Middle frontal gyrus (tissue), 1 donor: Measurements from ENCODE around the gene NUPR1.
A peak's percentile ranks its signal among the peaks of the same experiment; 100 is the strongest.
"Not testable (repeated sequence)": the region's sequence is repeated elsewhere in the genome, so short reads cannot be mapped to it uniquely, and the experiment has no call there.

Experiments
- DNase-seq: peaks from one replicate; pipeline ENCODE4 v3.0.0-alpha.2; 2015; ENCODE audit warnings: low spot score; ENCODE audit errors: extremely low spot score

Gene NUPR1, protein sequence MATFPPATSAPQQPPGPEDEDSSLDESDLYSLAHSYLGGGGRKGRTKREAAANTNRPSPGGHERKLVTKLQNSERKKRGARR

DNA sequence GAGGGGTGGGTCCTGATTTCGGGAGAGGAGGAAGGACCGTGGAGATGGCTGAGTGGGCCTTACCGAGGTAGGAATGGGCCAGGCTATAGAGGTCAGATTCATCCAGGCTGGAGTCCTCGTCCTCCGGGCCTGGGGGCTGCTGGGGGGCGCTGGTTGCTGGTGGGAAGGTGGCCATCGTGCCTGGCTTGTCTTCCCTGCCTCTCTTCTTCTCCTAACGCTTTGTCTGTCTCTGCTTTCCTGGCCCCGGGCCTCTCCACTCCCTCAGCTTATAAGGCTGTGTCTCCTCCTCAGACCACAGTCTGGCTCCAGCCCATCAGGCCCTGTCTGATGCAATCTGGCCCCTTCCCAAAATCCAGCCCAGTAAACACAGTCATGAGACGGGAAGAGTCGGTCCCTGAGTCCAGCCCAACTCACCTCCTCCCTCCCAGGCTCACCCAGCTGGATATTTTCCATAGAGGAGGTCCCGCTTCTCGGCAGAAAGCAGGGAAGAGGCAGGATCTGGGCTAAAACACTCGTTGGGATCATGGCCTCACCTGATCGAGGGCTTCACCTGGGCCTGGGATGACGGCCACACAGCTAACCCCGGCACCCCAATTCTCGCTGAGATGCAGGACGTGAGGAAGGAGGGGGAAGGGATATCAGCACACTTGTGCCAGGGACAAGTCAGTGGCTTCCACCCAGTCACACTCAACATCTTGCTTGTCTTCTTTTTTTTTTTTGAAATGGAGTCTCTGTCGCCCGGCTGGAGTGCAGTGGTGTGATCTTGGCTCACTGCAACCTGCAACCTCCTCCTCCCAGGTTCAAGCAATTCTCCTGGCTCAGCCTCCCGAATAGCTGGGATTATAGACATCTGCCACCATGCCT, at the start of gene NUPR1:
Gene NUPR1 (minus strand): TSS at position 242 of the 864 bp plus-strand sequence. CDS start 67 bp downstream, at position 175.
- peak; percentile 3 for DNase-seq

DNA sequence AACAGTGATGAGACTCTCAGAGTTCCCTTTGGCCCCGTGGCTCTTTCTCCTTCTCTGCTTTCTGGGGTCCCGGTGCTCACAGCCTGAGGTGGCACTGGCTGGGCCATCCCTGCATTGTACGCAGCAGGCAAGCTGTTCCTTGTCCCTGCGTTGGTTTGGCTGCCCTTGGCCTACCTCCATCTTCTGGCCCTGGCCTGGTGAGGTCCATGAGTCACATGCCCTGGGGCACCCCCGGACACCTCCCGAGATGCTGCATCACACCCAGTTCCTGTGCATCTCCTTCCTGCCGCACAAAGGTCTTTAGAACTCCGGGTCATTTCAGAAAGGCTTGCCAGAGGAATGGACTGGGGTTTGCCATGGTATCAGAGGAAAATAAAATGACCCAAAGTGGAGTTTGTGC, 48.6 kb upstream of the NUPR1 start:
- no peak for DNase-seq

DNA sequence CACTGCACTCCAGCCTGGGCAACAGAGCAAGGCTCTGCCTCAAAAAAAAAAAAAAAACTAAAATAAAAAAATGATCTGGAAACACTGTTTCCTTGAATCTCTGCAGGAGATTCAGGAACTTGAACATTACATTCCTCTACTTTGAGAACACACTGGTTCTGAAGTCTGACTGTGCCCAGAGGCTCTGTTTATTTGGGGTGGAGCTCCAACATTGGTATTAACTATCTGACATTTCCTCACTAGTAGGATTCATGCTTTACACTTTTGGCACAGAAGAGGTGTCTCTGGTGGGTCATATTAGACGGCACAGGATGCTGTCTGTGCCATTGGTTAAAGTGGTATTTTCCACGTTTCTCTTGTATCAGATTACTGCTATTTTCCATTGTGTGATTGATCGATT, 47.7 kb upstream of the NUPR1 start:
- DNase-seq: no peak

DNA sequence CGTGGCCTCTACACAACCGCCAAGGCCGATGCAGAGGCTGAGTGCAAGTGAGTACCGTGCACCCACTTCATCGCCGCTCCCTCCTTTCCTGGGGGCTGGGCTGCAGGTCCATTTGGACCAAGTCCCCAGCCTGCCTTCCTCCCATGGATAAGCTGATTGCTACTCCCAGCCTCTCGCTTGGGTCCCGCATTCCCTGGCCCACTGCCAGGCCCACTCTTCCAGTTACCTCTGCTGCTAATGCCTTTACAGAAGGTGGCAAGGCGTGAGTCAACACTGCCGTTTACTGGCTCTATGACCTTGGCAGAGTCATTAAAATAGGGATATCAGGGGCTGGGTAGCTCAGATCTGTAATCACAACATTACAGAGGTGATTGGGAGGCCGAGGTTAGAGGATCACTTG, 46.9 kb upstream of the NUPR1 start:
- DNase-seq: no peak

DNA sequence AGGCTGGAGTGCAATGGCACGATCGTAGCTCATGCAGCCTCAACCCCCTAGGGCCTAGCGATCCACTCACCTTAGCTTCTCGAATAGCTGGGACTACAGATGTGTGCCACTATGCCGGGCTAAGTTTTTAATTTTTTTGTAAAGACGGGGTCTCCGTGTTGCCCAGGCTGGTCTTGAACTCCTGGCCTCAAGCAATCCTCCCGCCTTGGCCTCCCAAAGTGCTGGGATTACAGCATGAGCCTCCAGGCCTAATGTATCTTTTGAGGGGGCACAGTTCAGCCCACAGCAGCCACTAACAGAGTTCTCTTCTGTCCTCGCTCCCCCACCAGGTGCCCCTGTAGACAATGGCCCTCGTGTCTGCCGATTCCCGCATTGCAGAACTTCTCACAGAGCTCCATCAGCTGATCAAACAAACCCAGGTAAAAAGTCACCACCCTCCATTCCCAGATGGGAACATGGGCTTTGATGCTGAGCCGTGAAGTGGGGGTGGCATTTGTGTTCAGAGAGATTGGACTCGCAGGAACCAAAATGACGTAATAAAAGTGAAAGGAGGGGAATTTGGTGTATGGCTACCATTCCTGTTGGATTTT, 42.0 kb upstream of the NUPR1 start:
- DNase-seq: no peak

DNA sequence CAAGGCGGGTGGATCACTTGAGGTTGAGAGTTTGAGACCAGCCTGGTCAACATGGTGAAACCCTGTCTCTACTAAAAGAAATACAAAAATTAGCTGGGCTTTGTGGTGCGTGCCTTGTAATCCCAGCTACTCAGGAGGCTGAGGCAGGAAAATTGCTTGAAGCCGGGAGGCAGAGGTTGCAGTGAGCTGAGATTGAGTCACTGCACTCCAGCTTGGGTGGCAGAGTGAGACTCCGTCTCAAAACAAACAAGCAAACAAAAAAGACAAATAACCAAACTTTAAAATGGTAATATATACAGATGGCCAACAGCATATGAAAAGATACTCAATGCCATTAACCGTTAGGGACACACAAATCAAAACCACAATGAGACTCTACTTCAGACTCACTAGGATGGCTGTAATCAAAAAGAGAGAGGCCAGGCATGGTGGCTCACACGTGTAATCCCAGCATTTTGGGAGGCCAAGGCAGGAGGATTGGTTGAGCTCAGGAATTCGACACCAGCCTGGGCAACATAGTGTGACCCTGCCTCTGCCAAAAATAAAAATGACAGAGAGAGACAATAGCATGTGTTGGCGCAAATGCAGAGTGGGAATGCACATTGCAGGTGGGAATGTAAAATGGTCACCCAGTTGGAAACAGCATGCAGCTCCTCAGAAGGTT, 36.8 kb upstream of the NUPR1 start:
- DNase-seq: no peak

DNA sequence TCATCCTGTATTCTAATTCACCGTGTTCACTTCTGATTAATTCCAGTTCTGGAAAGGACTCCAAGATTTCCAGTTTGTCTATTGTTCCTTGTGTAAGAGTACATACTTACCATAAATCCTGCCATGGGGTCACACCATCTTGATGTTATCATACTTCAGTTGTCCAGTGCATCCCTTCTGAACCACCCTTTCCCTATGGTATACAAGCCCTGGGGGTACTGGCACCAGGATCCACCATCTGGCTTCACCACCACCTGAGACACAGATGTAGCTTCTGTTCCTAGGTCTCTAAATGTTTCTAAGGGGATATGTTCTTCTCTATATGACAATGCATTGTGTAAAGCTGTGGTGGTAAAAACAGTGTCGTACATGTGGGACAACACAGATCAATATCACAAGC, 36.2 kb upstream of the NUPR1 start:
- DNase-seq: no peak

DNA sequence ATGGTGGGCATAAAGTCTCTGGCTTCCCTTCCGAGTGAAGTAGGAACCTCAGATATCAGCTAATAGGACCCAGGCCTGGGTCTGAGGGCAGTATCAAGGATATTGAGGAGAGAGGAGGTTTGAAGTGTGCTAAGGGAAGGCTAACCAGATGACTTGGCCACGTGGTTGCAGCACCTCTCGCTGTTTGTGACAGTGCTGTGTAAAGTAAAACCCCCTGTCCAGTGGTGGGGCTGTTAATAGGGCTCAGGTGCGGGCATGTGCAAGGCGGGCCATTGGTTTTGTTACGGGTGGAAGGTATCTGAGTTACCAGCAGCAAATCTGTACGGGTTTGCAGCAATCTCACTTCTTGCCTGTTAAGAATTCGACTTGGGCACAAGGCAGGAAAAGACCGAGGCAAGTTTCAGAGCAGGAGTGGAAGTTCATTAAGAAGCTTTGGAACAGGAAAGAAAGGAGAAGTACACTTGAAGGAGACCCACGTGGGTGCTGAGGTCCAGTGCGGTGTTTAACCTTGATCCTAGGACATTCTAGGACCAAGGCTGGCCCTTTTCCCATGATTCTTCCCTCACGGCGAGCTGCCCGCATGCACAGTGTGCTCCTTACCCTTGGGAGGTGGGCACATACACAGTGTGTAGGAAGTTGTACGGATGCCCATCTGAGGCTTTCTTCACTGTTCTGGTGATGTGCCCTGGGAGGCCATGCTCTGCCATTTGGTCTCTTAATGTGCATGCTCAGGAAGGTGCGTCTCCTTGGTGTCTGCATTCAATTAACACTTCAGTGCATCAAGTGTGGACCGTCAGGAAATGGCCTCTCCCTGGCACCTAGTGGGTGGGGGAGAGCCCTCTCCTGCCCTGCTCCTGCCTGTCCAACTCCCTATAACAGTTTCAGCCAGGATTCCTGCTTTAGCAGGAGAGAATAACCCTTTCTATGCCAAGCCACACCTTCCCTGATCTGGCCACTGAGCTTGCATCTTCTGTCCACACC, 35.3 kb upstream of the NUPR1 start:
- no peak for DNase-seq

DNA sequence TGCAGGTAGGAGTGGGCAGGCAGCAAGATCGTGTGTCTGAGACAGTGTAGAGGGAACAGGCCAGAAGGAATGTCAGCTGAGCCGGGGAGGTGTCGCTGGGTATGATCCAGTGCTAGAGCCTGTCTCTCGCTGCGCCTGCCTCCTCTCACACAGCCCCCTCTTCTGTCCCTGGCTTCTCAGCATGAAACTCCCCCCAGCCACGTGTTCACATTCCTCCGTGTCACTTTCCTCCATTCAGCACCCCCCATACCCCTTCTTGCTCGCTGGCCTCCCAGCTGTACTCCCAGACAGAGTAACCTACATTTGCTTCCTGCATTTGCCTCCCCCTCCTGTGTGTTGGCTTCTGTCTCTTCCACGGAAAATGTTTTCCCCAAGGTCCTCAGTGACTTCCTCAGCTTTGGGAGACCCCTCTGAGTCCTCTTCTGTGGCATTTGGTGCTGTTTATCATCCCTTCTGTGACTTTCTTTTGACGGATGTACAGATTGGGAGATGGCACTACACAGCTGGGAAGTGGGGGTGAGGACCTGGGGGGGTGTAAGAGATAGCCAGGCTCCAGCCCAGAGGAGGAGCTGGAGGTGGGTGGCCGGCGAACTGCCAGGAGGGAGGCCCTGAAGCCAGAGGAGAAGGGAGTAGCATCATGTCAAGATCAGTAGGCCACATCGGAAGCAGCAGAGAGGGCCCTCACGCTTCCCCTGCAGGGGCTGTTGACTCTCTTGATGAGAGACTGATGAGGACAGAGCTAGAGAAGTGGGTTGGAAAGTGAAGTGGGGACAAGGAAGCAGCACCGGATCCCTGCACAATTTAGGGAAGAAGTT, 34.1 kb upstream of the NUPR1 start:
- DNase-seq: peak; percentile 13

DNA sequence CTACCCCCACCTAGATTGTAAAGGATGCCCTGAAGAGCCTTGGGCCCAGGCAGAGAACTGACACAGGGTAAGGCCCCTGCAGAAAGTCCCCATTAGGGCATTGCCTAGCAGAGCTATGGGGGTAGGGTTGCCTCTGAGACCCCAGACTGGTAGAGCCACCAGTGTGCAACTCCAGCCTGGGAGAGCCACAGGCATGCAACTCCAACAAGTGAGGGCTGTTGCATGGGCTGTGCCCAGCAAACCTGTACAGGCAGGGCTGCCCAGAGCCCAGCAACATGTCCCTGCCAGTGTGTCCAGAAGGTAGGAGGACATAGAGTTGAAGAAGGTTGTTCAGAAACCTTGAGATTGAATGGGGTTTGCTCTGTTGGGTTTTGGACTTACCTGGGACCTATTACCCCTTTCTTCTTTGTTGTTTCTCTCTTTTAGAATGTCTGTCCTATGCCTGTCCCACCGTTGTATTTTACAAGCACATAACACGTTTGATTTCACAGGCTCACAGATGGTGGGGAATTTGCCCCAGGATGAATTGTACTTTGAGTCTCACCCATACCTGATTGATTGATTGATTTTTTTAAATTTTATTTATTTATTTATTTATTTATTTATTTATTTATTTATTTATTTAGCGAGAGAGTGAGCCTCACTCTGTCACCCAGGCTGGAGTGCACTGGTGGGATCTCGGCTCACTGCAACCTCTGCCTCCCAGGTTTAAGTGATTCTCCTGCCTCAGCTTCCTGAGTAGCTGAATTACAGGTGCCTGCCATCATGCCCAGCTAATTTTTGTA, 31.4 kb upstream of the NUPR1 start:
- DNase-seq: no peak

DNA sequence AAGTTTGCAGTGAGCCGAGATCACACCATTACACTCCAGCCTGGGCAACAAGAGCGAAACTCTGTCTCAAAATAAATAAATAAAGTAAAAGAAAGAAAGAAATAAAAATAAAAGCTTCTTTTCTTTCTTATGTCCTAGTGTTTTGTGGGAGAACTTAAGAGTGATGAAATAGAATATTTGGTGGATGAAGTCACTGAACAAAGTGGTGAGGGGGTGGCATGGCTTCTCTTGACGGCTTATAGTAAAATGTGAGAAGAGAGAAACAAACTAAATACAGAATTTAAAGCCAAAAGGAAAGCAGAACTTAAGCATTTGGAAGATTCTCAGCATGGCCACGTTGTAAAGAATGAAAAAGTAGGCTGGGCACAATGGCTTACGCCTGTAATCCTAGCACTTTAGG, 30.2 kb upstream of the NUPR1 start:
- no peak for DNase-seq

DNA sequence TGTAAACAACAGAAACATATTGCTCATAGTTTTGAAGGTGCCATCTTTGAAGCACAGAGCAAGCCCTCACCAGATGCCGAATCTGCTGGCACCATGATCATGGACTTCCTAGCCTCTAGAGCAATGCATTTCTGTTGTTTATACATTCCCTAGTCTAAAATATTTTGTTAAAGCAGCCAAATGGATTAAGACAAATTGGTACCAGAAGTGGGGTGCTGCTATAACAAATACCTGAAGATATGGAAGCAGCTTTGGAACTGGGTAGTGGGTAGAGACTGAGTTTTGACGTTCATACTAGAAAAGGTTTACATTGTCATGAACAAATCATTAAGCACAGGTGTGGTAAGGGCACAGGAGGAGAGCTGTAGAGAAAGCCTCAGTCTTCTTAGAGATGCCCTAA, 28.5 kb upstream of the NUPR1 start:
- no peak for DNase-seq

DNA sequence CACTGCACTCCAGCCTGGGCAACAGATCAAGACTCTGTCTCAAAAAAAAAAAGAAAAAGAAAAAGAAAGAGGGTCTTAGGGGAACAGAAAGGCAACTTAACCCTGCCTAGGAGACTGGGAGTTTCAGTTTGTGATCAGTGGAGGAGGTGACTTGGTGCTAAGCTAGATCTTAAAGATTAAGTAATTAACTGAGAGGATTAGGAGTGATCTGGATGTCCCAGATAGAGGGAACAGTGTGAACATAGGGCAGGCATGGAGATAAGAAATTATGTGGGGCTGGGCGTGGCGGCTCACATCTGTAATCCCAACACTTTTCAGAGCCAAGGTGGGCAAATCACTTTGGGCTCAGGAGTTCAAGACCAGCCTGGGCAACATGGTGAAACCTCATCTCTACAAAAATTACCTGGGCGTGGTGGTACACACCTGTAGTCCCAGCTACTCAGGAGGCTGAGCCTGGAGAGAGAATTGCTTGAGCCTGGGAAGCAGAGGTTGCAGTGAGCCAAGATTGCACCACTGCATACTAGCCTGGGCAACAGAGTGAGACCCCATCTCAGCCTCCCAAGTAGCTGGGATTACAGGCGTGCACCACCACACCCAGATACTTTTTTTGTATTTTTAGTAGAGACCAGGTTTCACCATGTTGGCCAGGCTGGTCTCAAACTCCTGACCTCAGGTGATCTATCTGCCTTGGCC, 27.6 kb upstream of the NUPR1 start:
- not testable (repeated sequence) for DNase-seq

DNA sequence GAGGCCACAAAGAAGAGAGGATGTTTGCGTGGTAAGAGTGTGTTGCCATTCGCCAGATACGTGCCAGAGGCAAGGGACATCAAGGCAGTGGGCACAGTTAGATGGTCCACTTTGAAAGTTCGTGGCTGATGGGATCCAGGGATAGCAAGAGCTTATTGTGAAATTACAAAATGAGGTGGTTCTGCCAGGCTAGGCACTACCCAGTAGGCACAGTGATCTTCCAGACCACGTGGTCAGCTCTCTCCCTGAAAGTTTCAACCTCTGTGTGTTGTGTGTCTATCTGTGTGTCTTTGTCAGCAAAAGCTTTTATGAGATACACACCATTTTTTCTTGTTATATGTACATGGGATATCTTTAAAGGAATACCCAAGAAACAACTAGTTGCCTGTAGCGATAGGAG, 24.4 kb upstream of the NUPR1 start:
- no peak for DNase-seq

DNA sequence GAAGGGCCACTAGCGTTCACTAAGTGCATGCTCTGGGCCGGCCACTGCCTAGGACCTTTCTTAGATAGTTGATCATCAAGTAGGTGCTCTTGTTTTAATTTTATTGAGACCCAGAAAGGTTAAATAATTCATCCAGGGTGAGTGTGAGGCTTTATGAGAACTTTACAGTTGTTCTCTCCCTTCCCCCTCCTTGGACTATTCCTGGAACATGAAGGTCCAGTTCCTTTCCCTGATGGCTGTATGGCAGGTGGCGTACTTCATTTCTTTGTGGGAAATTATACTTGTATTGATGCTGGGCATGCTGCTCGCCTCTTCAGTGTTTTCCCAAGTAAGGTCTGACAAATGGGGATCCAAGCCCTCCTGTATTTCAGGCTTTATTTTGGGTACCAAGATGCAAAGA, 23.4 kb upstream of the NUPR1 start:
- DNase-seq: no peak

DNA sequence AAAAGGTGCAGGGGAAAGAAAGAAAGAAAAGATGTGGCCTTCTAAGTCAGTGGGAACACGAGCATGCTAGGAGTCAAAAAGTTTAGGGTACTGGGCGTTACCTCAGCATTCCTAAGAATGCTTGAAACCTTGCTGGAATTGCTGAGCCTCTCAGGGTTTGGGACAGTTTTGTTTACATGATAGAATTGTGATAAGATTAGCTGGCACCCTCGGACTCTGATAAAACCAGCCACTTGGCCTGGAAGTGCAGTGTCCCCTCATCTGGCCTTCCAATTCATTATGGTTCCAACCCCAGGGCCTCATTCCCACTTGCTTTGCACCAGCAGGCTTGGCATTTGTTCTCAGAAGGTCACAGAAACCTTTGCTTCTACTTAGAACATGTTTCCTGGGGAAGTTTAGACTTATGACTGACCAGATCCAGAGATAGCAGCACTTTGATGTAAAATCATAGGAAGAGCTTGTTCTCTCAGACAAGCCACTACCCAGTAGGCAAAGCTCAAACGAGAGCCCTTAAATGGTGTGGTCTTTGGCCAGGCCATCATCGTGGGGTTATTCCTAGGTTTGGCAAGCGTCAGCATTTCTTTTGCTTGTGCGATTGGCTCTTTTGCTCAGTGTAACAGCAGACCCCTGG, 22.9 kb upstream of the NUPR1 start:
- DNase-seq: no peak

DNA sequence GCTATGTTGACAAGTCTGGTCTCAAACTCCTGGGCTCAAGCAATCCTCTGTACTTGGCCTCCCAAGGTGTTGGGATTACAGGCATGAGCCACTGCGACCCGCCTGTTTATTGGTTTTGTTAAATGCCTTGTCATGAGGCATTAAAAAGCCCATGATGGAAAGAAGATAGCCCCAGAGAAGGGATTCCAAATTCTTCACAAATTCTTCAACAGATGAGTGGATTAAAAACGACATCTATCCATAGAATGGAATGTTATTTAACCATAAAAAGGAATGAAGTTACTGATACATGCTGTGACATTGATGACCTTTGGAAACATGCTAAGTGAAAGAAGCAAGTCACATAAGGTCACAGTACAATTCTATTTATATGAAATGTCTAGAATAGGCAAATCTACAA, 19.7 kb upstream of the NUPR1 start:
- no peak for DNase-seq

DNA sequence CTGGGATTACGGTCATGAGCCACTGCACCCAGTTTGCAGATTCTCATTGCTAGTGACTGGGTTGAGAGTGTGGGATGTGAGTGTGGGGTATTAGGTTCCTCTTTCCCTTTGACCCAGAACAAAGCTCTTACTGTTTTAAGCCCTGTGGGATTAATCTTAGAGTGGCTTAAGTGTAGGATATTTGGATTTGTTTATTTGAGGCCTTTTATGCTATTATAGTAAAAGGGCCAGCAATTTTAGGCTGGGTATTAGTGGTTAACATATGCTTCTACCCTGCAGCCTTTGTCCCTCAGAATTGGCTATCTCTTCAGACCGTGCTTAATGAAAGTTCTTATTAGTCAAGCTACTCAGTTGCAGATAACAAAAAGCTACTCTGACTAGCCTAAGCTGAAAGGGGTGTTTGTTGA, 18.1 kb upstream of the NUPR1 start:
- no peak for DNase-seq
